ENCODE measurements around the gene RACGAP1. TPM values are rescaled to one million over a fixed set of nuclear protein-coding genes. Genes with fewer than 3 reads are reported as not detected.

The RACGAP1 gene, protein sequence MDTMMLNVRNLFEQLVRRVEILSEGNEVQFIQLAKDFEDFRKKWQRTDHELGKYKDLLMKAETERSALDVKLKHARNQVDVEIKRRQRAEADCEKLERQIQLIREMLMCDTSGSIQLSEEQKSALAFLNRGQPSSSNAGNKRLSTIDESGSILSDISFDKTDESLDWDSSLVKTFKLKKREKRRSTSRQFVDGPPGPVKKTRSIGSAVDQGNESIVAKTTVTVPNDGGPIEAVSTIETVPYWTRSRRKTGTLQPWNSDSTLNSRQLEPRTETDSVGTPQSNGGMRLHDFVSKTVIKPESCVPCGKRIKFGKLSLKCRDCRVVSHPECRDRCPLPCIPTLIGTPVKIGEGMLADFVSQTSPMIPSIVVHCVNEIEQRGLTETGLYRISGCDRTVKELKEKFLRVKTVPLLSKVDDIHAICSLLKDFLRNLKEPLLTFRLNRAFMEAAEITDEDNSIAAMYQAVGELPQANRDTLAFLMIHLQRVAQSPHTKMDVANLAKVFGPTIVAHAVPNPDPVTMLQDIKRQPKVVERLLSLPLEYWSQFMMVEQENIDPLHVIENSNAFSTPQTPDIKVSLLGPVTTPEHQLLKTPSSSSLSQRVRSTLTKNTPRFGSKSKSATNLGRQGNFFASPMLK
- total RNA-seq (2014; rRNA removed; shearing (Covaris generic)) = 148 and 152 TPM in 2 replicates

- H3K4me3 ChIP-seq = peak within 1 kb of the TSS; percentile 92
- no peaks in the 10 kb centered on the region for H3K9me3 ChIP-seq (replicated peaks)
- peak within 1 kb of the TSS; percentile 91 for H3K27ac ChIP-seq
- peak; percentile 99 to 100 for DNase-seq
- no peaks in the 10 kb centered on the region for H3K27me3 ChIP-seq
- H3K36me3 ChIP-seq = peaks cover 13% of the 10 kb centered on the region; the same call in 1 of the 2 replicates
- peaks cover 13% of the 10 kb centered on the region for H3K4me1 ChIP-seq
Observed at GRCh38 chr12:50025187-50026059, at the start of gene RACGAP1. RACGAP1 (minus strand) TSS chr12:50025494; CDS start chr12:50016715, 8,779 bp downstream.

DNA sequence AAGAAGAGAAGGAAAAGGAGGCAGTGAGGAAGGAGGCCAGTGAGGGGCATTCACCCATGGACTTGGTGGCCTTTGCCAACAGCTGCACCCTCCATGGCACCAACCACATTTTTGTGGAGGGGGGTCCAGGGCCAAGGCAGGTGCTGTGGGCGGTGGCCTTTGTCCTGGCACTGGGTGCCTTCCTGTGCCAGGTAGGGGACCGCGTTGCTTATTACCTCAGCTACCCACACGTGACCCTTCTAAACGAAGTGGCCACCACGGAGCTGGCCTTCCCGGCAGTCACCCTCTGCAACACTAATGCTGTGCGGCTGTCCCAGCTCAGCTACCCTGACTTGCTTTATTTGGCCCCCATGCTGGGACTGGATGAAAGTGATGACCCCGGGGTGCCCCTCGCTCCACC, 48.4 kb upstream of the RACGAP1 start:
- Histone ChIP-seq H3K9me3 (replicated peaks) (no peaks in the 10 kb centered on the region), H3K4me1 (peaks cover 4% of the 10 kb centered on the region), H3K36me3 (no peaks in the 10 kb centered on the region), H3K27me3 (no peaks in the 10 kb centered on the region), H3K4me3 (no peak overlapping the region), H3K27ac (no peak overlapping the region)
- DNase-seq = no peak

GRCh38 chr12:50073206-50073605, 47.9 kb upstream of the RACGAP1 start:
- H3K4me1 ChIP-seq = peaks cover 4% of the 10 kb centered on the region
- no peaks in the 10 kb centered on the region for H3K27me3 ChIP-seq
- DNase-seq = no peak
- H3K27ac ChIP-seq = no peak overlapping the region
- H3K4me3 ChIP-seq = no peak overlapping the region
- no peaks in the 10 kb centered on the region for H3K36me3 ChIP-seq
- no peaks in the 10 kb centered on the region for H3K9me3 ChIP-seq (replicated peaks)

- Histone ChIP-seq H3K27me3 (no peaks in the 10 kb centered on the region), H3K9me3 (replicated peaks) (no peaks in the 10 kb centered on the region), H3K36me3 (no peaks in the 10 kb centered on the region), H3K4me3 (no peak overlapping the region), H3K27ac (no peak overlapping the region), H3K4me1 (peaks cover 4% of the 10 kb centered on the region)
- DNase-seq = no peak
Observed at GRCh38 chr12:50072198-50072907, 47.1 kb upstream of the RACGAP1 start.

DNA sequence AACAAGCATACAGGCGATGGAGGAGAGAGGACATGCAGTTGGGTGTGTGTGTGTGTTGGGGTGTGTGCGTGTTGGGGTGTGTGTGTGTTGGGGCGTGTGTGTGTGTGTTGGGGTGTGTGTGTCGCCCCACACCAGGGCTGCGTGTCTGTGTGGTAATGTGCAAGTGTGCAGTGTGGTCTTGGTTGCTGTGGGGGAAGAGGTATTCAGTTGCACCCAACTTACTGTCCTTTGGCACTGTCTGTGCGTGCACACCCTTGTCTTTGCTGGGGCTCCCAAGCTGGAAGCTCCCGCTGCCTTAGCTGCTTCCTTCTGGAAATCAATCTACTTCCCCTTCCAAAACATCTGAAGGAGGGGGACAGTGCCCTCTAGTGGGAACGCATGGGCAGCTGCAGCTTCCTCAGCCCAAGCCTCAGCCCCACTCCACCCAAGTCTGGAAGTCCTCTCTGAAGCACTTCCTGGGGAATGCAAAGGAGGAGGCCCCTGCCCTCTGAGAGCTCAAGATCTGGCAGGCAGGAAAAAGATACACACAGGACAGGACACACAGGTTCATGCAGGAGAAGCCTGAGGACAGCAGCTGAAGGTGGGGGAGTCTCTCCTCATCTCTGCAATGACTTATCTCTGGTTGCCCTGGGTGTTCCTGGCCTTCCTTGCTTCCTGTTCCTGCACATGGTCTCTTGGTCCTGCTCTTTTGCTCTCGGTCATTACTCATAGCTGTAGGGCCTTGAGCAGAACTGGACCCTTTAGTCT, 45.2 kb upstream of the RACGAP1 start:
- no peak overlapping the region for H3K4me3 ChIP-seq
- peak; percentile 84 to 92 for DNase-seq
- H3K27me3 ChIP-seq = no peaks in the 10 kb centered on the region
- no peaks in the 10 kb centered on the region for H3K9me3 ChIP-seq (replicated peaks)
- no peak overlapping the region for H3K27ac ChIP-seq
- no peaks in the 10 kb centered on the region for H3K36me3 ChIP-seq
- peaks cover 17% of the 10 kb centered on the region for H3K4me1 ChIP-seq

DNA sequence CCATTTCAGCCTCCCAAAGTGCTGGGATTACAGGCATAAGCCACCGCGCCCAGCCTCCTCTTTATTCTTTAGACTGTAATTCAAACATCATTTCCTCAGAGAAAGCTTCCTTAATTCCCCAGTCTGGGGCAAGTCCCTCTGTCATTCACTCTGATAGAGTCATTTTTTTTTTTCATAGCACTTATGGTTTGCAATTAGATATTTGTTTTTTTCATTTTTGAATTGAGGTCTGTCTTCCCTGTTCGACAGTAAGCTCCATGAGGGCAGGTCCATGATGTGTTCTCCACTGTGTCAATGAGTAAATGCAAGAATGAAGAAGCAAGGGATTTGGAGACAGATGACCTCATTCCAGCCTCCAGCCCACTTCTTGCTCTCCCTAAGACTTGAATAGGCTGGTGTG, 44.2 kb upstream of the RACGAP1 start:
- Histone ChIP-seq H3K27me3 (no peaks in the 10 kb centered on the region), H3K4me3 (no peak overlapping the region), H3K27ac (no peak overlapping the region), H3K9me3 (replicated peaks) (no peaks in the 10 kb centered on the region), H3K4me1 (peaks cover 14% of the 10 kb centered on the region), H3K36me3 (no peaks in the 10 kb centered on the region)
- DNase-seq = no peak

- no peak for DNase-seq
- Histone ChIP-seq H3K36me3 (no peaks in the 10 kb centered on the region), H3K4me1 (peaks cover 14% of the 10 kb centered on the region), H3K27ac (no peak overlapping the region), H3K9me3 (replicated peaks) (no peaks in the 10 kb centered on the region), H3K27me3 (no peaks in the 10 kb centered on the region), H3K4me3 (no peak overlapping the region)
Observed at GRCh38 chr12:50069069-50069468, 43.8 kb upstream of the RACGAP1 start.

- no peaks in the 10 kb centered on the region for H3K36me3 ChIP-seq
- peak; percentile 70 to 75 for DNase-seq
- peak overlapping the region; percentile 12; the same call in 1 of the 2 replicates for H3K27ac ChIP-seq
- H3K4me1 ChIP-seq = peaks cover 36% of the 10 kb centered on the region
- H3K9me3 ChIP-seq (replicated peaks) = no peaks in the 10 kb centered on the region
- H3K4me3 ChIP-seq = no peak overlapping the region
- H3K27me3 ChIP-seq = no peaks in the 10 kb centered on the region
Observed at GRCh38 chr12:50066402-50066801, 41.1 kb upstream of the RACGAP1 start.

DNA sequence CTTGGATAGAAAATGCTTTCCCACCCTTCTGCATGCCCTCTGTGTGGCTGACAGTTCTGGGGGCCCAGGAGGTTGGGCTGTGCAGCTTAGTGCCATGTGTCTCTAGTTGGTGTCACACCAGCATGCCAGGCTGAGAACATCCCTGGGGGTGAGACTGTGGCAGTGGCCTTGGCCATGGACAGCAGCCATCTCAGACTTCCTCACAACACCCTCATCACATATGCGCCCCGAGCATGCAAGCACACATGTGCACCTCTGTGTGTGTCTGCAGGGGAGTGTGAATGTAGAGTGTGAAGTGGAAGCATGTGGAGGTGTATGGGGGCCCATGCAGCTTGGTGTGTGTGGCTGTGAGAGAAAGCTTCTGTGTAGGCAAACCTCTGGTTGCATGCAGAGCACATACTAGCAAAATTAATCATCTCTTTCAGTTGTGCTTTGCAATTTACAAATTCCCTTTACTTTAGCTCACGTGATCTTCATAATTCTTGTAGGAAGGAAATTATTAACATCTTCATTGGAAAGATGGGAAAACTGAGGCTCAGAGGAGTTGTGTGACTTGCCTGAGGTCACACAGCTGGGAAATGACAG, 40.5 kb upstream of the RACGAP1 start:
- H3K27ac ChIP-seq = peak overlapping the region; percentile 1; the same call in 1 of the 2 replicates
- no peak for DNase-seq
- peaks cover 36% of the 10 kb centered on the region for H3K4me1 ChIP-seq
- H3K9me3 ChIP-seq (replicated peaks) = no peaks in the 10 kb centered on the region
- H3K4me3 ChIP-seq = no peak overlapping the region
- no peaks in the 10 kb centered on the region for H3K27me3 ChIP-seq
- H3K36me3 ChIP-seq = no peaks in the 10 kb centered on the region

- peaks cover 36% of the 10 kb centered on the region for H3K4me1 ChIP-seq
- H3K4me3 ChIP-seq = no peak overlapping the region
- H3K27ac ChIP-seq = peak overlapping the region; percentile 47
Observed at GRCh38 chr12:50062728-50063460, 37.6 kb upstream of the RACGAP1 start.

GRCh38 chr12:50061946-50062686, 36.8 kb upstream of the RACGAP1 start:
- H3K4me3 ChIP-seq = no peak overlapping the region
- peak overlapping the region; percentile 47 for H3K27ac ChIP-seq
- peaks cover 36% of the 10 kb centered on the region for H3K4me1 ChIP-seq

More at GRCh38 chr12:50062728-50063460, 37.6 kb upstream of the RACGAP1 start:
- no peaks in the 10 kb centered on the region for H3K36me3 ChIP-seq
- DNase-seq = peak; percentile 83 to 84
- H3K9me3 ChIP-seq (replicated peaks) = no peaks in the 10 kb centered on the region
- H3K27me3 ChIP-seq = no peaks in the 10 kb centered on the region

GRCh38 chr12:50061171-50061570, 35.9 kb upstream of the RACGAP1 start:
- Histone ChIP-seq H3K27ac (no peak overlapping the region), H3K36me3 (no peaks in the 10 kb centered on the region), H3K9me3 (replicated peaks) (no peaks in the 10 kb centered on the region), H3K4me1 (peaks cover 33% of the 10 kb centered on the region), H3K4me3 (no peak overlapping the region), H3K27me3 (0 out of 2 replicates have a peak, but pooled peaks cover 3% of the 10 kb centered on the region)
- DNase-seq = no peak

More at GRCh38 chr12:50061946-50062686, 36.8 kb upstream of the RACGAP1 start:
- DNase-seq = no peak
- H3K36me3 ChIP-seq = no peaks in the 10 kb centered on the region
- H3K9me3 ChIP-seq (replicated peaks) = no peaks in the 10 kb centered on the region
- no peaks in the 10 kb centered on the region for H3K27me3 ChIP-seq

Data from SJCRH30 (cell line).